HG02610 (cell line): ENCODE data around the gene EGLN2.
"Not testable (repeated sequence)": the region's sequence is repeated elsewhere in the genome, so short reads cannot be mapped to it uniquely, and the experiment has no call there.

Source experiments
- ATAC-seq: cut with Tn5 transposase; IDR thresholded peaks from one replicate; pipeline ENCODE4 v1.9.1; 2021; ENCODE audit warnings: mild to moderate bottlenecking, moderate library complexity; ENCODE audit not compliant: unreplicated experiment

EGLN2 gene

GRCh38 chr19:40798683-40799557 lies at the start of gene EGLN2:
Gene EGLN2 (plus strand): TSS chr19:40799191. CDS start chr19:40800573, 1,382 bp downstream.
- peak; percentile 75 for ATAC-seq

- peak; percentile 86 for ATAC-seq
Measured at GRCh38 chr19:40750058-40750873, 48.7 kb upstream of the EGLN2 start, which contains the start of gene ACTMAP. Gene ACTMAP (minus strand): TSS chr19:40750477. CDS start chr19:40749803, 674 bp downstream.

- ATAC-seq, result peak; percentile 52
Measured at GRCh38 chr19:40750874-40751537, 48.0 kb upstream of the EGLN2 start, which contains the start of gene SNRPA. Gene SNRPA (plus strand): TSS chr19:40751203. CDS start chr19:40751409, 206 bp downstream.

- ATAC-seq, result no peak
Measured at GRCh38 chr19:40752257-40752781, 46.7 kb upstream of the EGLN2 start.

GRCh38 chr19:40754611-40755247 lies 44.3 kb upstream of the EGLN2 start:
- ATAC-seq, result no peak

GRCh38 chr19:40755248-40755624 lies 43.8 kb upstream of the EGLN2 start:
- ATAC-seq, result no peak

- no peak for ATAC-seq
Measured at GRCh38 chr19:40755791-40756190, 43.2 kb upstream of the EGLN2 start.

GRCh38 chr19:40756502-40757110 lies 42.4 kb upstream of the EGLN2 start:
- no peak for ATAC-seq

- no peak for ATAC-seq
Measured at GRCh38 chr19:40758491-40758890, 40.5 kb upstream of the EGLN2 start.

- ATAC-seq, result no peak
Measured at GRCh38 chr19:40759352-40759751, 39.6 kb upstream of the EGLN2 start.

- ATAC-seq, result no peak
Measured at GRCh38 chr19:40762754-40763470, 36.1 kb upstream of the EGLN2 start.

- no peak for ATAC-seq
Measured at GRCh38 chr19:40763526-40763925, 35.5 kb upstream of the EGLN2 start.

GRCh38 chr19:40763963-40764362 lies 35.0 kb upstream of the EGLN2 start:
- no peak for ATAC-seq

- not testable (repeated sequence) for ATAC-seq
Measured at GRCh38 chr19:40766385-40766784, 32.6 kb upstream of the EGLN2 start.

- ATAC-seq, result no peak
Measured at GRCh38 chr19:40768869-40769268, 30.1 kb upstream of the EGLN2 start.

GRCh38 chr19:40771101-40771862 lies 27.7 kb upstream of the EGLN2 start:
- not testable (repeated sequence) for ATAC-seq

- no peak for ATAC-seq
Measured at GRCh38 chr19:40774916-40775631, 23.9 kb upstream of the EGLN2 start, which contains the start of gene MIA. Gene MIA (plus strand): TSS chr19:40775521. CDS start chr19:40775543, 22 bp downstream.

GRCh38 chr19:40775632-40776022 lies 23.4 kb upstream of the EGLN2 start:
- ATAC-seq, result no peak
